ENCODE measurements around the gene DBET.
"Not testable (repeated sequence)": the region's sequence is repeated elsewhere in the genome, so short reads cannot be mapped to it uniquely, and the experiment has no call there.

Gene DBET

GRCh38 chr4:190064342-190064741, at the start of gene DBET:
TSS of gene DBET (plus strand) at chr4:190064502.
- not testable (repeated sequence) for H3K36me3 ChIP-seq (ENCODE audit: control insufficient read depth in 1 of 2, insufficient read depth in 2 of 2, low read length in 2 of 2); H3K9ac ChIP-seq (ENCODE audit: low read depth in 1 of 2, low read length in 2 of 2); H3K4me1 ChIP-seq (ENCODE audit: control insufficient read depth in 1 of 2, insufficient read depth in 2 of 2, low read length in 2 of 2); H3K27me3 ChIP-seq (ENCODE audit: control insufficient read depth in 1 of 2, insufficient read depth in 2 of 2, low read length in 2 of 2); H3K27ac ChIP-seq (ENCODE audit: low read depth, low read length); H3K4me3 ChIP-seq (ENCODE audit: low read depth in 1 of 2, low read length in 2 of 2); H3K9me3 ChIP-seq (ENCODE audit: control insufficient read depth in 1 of 2, low read length in 2 of 2)

- Histone ChIP-seq H3K27ac (ENCODE audit: low read depth, low read length) (no peak overlapping the region), H3K9me3 (ENCODE audit: control insufficient read depth in 1 of 2, low read length in 2 of 2) (no peaks in the 10 kb centered on the region), H3K4me3 (ENCODE audit: low read depth in 1 of 2, low read length in 2 of 2) (no peak overlapping the region), H3K9ac (ENCODE audit: low read depth in 1 of 2, low read length in 2 of 2) (no peak overlapping the region), H3K27me3 (ENCODE audit: control insufficient read depth in 1 of 2, insufficient read depth in 2 of 2, low read length in 2 of 2) (peaks cover 22 to 33% of the 10 kb centered on the region in 2 donors), H3K4me1 (ENCODE audit: control insufficient read depth in 1 of 2, insufficient read depth in 2 of 2, low read length in 2 of 2) (no peaks in the 10 kb centered on the region), H3K36me3 (ENCODE audit: control insufficient read depth in 1 of 2, insufficient read depth in 2 of 2, low read length in 2 of 2) (no peaks in the 10 kb centered on the region)
Measured at GRCh38 chr4:190014771-190015537, 49.3 kb upstream of the DBET start.

GRCh38 chr4:190015538-190016368, 48.5 kb upstream of the DBET start:
- H3K36me3 ChIP-seq (ENCODE audit: control insufficient read depth in 1 of 2, insufficient read depth in 2 of 2, low read length in 2 of 2), result no peaks in the 10 kb centered on the region
- no peaks in the 10 kb centered on the region for H3K9me3 ChIP-seq (ENCODE audit: control insufficient read depth in 1 of 2, low read length in 2 of 2)
- no peaks in the 10 kb centered on the region for H3K4me1 ChIP-seq (ENCODE audit: control insufficient read depth in 1 of 2, insufficient read depth in 2 of 2, low read length in 2 of 2)
- H3K9ac ChIP-seq (ENCODE audit: low read depth in 1 of 2, low read length in 2 of 2), result no peak overlapping the region
- H3K4me3 ChIP-seq (ENCODE audit: low read depth in 1 of 2, low read length in 2 of 2), result no peak overlapping the region
- no peak overlapping the region for H3K27ac ChIP-seq (ENCODE audit: low read depth, low read length)
- peaks cover 30 to 36% of the 10 kb centered on the region in 2 donors for H3K27me3 ChIP-seq (ENCODE audit: control insufficient read depth in 1 of 2, insufficient read depth in 2 of 2, low read length in 2 of 2)

GRCh38 chr4:190016369-190017289, 47.7 kb upstream of the DBET start:
- Histone ChIP-seq H3K27me3 (ENCODE audit: control insufficient read depth in 1 of 2, insufficient read depth in 2 of 2, low read length in 2 of 2) (peaks cover 31 to 39% of the 10 kb centered on the region in 2 donors), H3K4me1 (ENCODE audit: control insufficient read depth in 1 of 2, insufficient read depth in 2 of 2, low read length in 2 of 2) (no peaks in the 10 kb centered on the region)

GRCh38 chr4:190017357-190018200, 46.7 kb upstream of the DBET start:
- Histone ChIP-seq H3K27ac (ENCODE audit: low read depth, low read length) (no peak overlapping the region), H3K4me3 (ENCODE audit: low read depth in 1 of 2, low read length in 2 of 2) (no peak overlapping the region), H3K4me1 (ENCODE audit: control insufficient read depth in 1 of 2, insufficient read depth in 2 of 2, low read length in 2 of 2) (no peaks in the 10 kb centered on the region), H3K9ac (ENCODE audit: low read depth in 1 of 2, low read length in 2 of 2) (no peak overlapping the region), H3K9me3 (ENCODE audit: control insufficient read depth in 1 of 2, low read length in 2 of 2) (no peaks in the 10 kb centered on the region), H3K27me3 (ENCODE audit: control insufficient read depth in 1 of 2, insufficient read depth in 2 of 2, low read length in 2 of 2) (peaks cover 31 to 35% of the 10 kb centered on the region in 2 donors), H3K36me3 (ENCODE audit: control insufficient read depth in 1 of 2, insufficient read depth in 2 of 2, low read length in 2 of 2) (no peaks in the 10 kb centered on the region)

More at GRCh38 chr4:190016369-190017289, 47.7 kb upstream of the DBET start:
- Histone ChIP-seq H3K27ac (ENCODE audit: low read depth, low read length) (no peak overlapping the region), H3K4me3 (ENCODE audit: low read depth in 1 of 2, low read length in 2 of 2) (no peak overlapping the region), H3K9ac (ENCODE audit: low read depth in 1 of 2, low read length in 2 of 2) (no peak overlapping the region), H3K36me3 (ENCODE audit: control insufficient read depth in 1 of 2, insufficient read depth in 2 of 2, low read length in 2 of 2) (no peaks in the 10 kb centered on the region), H3K9me3 (ENCODE audit: control insufficient read depth in 1 of 2, low read length in 2 of 2) (no peaks in the 10 kb centered on the region)

GRCh38 chr4:190018201-190018920, 45.9 kb upstream of the DBET start:
- Histone ChIP-seq H3K9ac (ENCODE audit: low read depth in 1 of 2, low read length in 2 of 2) (no peak overlapping the region), H3K9me3 (ENCODE audit: control insufficient read depth in 1 of 2, low read length in 2 of 2) (no peaks in the 10 kb centered on the region), H3K4me3 (ENCODE audit: low read depth in 1 of 2, low read length in 2 of 2) (no peak overlapping the region), H3K27me3 (ENCODE audit: control insufficient read depth in 1 of 2, insufficient read depth in 2 of 2, low read length in 2 of 2) (peaks cover 31 to 32% of the 10 kb centered on the region in 2 donors), H3K27ac (ENCODE audit: low read depth, low read length) (no peak overlapping the region), H3K36me3 (ENCODE audit: control insufficient read depth in 1 of 2, insufficient read depth in 2 of 2, low read length in 2 of 2) (no peaks in the 10 kb centered on the region), H3K4me1 (ENCODE audit: control insufficient read depth in 1 of 2, insufficient read depth in 2 of 2, low read length in 2 of 2) (no peaks in the 10 kb centered on the region)

- H3K27me3 ChIP-seq (ENCODE audit: control insufficient read depth in 1 of 2, insufficient read depth in 2 of 2, low read length in 2 of 2), result peaks cover 31 to 32% of the 10 kb centered on the region in 2 donors
- no peak overlapping the region for H3K9ac ChIP-seq (ENCODE audit: low read depth in 1 of 2, low read length in 2 of 2)
- no peak overlapping the region for H3K4me3 ChIP-seq (ENCODE audit: low read depth in 1 of 2, low read length in 2 of 2)
- no peaks in the 10 kb centered on the region for H3K9me3 ChIP-seq (ENCODE audit: control insufficient read depth in 1 of 2, low read length in 2 of 2)
- no peaks in the 10 kb centered on the region for H3K4me1 ChIP-seq (ENCODE audit: control insufficient read depth in 1 of 2, insufficient read depth in 2 of 2, low read length in 2 of 2)
- H3K27ac ChIP-seq (ENCODE audit: low read depth, low read length), result no peak overlapping the region
- H3K36me3 ChIP-seq (ENCODE audit: control insufficient read depth in 1 of 2, insufficient read depth in 2 of 2, low read length in 2 of 2), result no peaks in the 10 kb centered on the region
Measured at GRCh38 chr4:190019023-190019858, 45.1 kb upstream of the DBET start.

- not testable (repeated sequence) for H3K4me1 ChIP-seq (ENCODE audit: control insufficient read depth in 1 of 2, insufficient read depth in 2 of 2, low read length in 2 of 2); H3K9me3 ChIP-seq (ENCODE audit: control insufficient read depth in 1 of 2, low read length in 2 of 2); H3K27ac ChIP-seq (ENCODE audit: low read depth, low read length); H3K9ac ChIP-seq (ENCODE audit: low read depth in 1 of 2, low read length in 2 of 2); H3K4me3 ChIP-seq (ENCODE audit: low read depth in 1 of 2, low read length in 2 of 2); H3K36me3 ChIP-seq (ENCODE audit: control insufficient read depth in 1 of 2, insufficient read depth in 2 of 2, low read length in 2 of 2)
- H3K27me3 ChIP-seq (ENCODE audit: control insufficient read depth in 1 of 2, insufficient read depth in 2 of 2, low read length in 2 of 2), result peaks cover 31 to 32% of the 10 kb centered on the region in 2 donors
Measured at GRCh38 chr4:190019859-190020463, 44.3 kb upstream of the DBET start.
